ELR (cell line): ENCODE data around the gene IFI27.
"Not testable (repeated sequence)": the region's sequence is repeated elsewhere in the genome, so short reads cannot be mapped to it uniquely, and the experiment has no call there.

Experiments used
- DNase-seq: peaks from one replicate; pipeline ENCODE4 v3.0.0-alpha.2; 2015; ENCODE audit warnings: low read depth

Gene IFI27

DNA sequence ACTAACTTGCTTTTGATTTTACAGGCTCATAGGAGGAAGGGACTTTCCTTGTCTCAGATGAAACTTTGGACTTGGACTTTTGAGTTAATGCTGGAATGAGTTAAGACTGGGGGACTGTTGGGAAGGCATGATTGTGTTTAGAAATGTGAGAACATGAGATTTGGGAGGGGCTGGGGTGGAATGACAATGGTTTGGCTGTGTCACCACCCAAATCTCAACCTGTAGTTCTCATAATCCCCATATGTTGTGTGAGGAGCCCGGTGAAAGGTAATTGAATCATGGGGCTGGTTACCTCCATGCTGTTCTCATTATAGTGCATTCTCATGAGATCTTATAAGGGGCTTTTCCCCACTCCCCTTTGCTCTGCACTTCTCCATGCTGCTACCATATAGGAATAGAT is 45.6 kb downstream of the IFI27 start:
- DNase-seq, result not testable (repeated sequence)

DNA sequence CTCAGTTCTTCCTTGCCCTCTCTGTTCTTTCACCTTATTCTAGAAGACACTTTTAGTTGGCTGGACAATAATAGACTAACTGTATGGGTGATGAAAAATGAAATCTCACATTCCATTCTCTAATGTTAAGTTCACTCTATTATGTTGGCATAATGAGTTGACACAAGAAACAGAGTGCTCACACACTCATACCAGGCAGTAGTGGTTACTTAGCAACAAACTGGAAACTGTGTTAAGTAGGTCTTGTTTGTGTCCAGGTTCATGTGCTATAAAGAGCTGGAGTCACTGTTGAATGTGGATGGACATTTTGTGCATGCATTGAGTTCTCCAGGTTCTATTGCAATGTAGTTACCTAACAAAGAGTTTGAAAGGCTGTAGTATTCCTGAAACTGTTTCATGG is 46.7 kb downstream of the IFI27 start:
- no peak for DNase-seq

DNA sequence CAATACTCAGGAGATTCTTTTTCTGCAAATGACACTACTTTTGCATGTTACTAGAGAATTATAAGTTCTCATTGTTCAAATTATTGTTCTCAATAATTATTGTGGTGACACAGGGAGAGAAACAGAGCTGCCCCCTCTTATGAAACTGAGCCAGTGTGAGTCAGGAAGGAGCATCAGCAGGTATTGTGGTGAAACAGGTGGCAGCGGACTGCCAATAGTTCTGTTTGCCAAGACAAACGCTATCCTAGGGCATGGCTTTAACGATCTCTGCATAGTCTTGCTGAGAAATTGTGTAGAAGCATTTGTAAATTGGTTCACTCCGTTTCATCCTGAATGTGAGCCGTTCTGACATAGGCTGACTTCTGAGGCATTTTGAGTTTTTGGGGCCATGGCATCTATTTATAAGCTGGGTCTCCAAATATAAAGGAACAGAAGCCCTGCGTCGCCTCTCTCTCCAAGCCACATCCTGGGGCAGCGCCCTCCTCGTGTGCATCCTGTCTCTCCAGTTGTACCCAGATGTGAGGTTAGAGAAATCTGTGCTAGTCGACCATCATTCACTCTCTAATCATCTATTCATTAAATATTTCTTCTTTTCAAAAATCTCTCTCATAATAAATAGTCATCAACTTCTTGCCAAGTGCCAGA is 47.8 kb downstream of the IFI27 start:
- DNase-seq, result no peak

DNA sequence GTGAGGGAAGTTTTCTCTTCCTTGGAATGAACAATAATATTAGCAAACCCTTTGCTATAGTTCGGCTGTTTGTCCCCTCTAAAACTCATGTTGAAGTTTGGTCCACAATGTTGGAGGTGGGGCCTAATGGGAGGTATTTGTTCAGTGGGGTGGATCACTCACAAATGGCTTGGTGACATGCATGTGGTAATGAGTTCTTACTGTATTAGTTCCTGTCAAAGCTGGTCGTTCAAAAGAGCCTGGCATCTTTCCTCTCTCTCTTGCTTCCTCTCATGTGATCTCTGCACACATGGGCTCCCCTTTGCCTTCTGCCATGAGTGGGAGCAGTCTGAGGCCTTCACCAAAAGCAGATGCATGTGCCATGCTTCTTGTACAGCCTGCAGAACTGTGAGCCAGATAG is 50.5 kb downstream of the IFI27 start:
- DNase-seq, result no peak

DNA sequence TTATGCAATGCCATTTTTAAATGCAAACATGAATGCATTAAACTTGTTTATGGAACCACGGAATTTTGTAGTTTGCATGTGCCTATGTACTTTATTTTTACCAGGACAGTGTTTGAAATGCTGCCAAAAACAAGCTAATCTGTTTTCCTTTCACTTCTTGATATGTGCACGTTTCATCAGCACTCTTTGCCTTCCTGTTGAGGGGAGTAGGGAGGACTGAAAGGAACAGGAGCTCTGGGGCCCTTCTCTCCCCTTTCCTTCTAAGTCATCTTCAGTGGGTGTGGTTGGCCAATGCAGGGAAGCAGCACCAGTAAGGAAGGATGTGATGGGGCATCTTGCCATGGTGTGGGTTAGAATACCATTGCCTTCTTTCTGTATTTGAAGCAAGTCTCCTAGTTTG is 51.4 kb downstream of the IFI27 start:
- DNase-seq, result no peak

DNA sequence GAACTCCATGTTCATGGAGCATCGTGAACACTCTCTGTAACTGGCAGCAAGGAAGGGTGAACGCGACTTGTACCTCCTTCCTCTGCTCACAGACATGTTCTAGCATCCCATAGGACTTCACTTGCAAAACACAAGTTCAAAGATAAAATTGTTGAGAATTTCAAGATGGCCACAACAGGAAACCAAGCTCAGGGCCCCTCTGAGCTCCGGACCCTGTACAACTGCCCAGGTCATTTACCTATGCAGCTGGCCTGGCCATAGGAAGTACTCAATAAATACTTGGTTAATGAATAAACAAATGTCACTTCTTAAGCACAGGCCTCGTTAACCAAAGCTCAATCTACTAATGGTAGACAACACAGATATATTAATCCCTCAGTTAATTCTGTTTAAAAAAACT is 51.9 kb downstream of the IFI27 start:
- DNase-seq, result no peak

- no peak for DNase-seq
Measured at GRCh38 chr14:94163796-94164195, 53.3 kb downstream of the IFI27 start.

DNA sequence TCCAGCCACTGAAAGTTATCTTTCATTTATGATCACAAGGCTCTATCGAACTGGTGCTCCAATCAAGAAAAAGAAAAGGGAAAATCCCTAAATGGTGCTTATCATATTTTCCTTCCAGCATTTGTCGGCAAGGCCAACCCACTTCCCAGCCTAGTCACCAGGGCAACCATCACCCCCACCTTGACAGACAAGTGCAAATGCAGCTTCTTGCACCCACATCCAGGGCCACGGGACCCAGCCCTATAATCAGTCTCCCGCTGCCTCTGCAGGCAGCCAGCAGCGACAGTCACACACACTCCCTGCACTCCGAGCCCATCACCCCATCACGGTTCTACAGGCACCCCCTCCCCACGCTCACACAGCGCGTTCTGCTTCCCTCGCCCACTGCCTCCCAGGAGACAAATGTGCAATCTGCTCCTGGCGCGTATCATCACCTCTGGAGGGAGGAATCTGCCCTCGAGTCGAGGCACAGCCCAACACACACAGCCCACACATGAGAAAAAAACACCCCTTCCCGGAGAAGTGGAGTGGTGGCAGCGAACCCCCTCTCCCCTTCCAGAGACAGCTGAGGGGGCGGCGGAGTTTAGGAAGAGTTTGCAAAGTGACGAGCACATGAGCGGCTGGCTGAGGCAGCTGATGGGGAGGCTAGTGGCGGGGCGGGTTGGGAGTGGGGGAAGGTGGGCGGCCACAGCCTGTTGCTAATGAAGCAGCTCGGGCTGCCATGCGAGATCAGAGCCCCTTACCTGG is 54.3 kb downstream of the IFI27 start:
- DNase-seq, result no peak

DNA sequence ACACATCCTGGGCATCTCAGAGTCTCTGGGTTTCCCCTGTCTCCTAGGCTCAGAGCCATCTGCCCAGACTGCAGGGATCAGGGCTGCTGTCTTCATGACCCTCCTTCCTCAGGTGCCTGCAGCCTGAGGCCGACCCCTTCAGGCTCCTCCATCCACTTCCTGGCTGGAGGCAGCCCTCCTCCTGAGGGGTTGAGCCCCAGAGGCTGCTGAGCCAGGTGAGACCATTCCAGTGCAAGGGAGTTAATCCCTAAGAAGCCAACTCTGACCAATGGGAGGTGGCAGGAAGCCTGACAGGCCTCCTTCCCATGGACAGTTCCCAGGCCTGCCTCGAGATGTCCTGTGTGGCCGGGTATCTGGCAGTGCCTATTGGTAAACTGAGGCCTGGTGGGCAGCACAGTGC is 55.2 kb downstream of the IFI27 start:
- DNase-seq, result no peak
